ENCODE results near the gene GLB1L3.
"Not testable (repeated sequence)": the region's sequence is repeated elsewhere in the genome, so short reads cannot be mapped to it uniquely, and the experiment has no call there.

The GLB1L3 gene

GRCh38 chr11:134276396-134277182 lies 410 bp downstream of the GLB1L3 start:
- peak; percentile 83 for DNase-seq

DNA sequence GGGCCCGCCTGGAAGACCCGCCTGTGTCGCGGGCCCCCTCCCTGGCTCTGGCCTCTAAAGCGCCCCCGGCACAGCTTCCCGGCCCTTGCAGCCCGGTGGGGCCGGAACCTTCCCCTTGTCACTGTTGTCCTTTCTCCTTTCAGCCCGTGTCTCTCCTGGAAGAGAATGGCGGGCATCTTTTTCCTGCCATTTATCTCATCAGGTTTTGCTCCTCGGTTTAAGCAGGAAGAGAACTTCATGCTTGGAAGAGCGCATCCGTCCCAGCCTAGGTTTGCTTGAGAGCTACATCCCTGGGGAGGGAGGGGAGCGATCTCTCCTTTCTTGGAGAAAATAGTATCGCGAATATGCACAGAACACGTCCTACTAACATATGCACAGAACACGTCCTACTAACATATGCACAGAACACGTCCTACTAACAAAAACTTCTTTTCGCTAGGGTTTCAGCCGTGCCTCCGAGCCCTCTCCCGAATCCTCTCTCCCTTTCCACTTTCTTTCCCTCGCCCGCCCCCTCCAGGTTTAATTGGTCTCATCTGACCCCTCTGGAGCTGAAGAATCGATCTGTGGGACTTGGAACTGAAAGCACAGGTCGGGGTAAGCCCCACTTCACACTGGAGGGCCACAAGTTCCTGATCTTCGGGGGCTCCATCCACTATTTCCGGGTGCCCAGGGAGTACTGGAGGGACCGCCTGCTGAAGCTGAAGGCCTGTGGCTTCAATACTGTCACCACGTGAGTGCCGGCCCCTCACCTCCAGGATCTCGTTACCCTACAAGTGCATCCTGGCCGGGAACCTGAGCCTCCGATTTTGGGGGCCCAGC lies 1.2 kb downstream of the GLB1L3 start:
- DNase-seq: no peak

- no peak for DNase-seq
Observed at GRCh38 chr11:134278356-134278755, 2.2 kb downstream of the GLB1L3 start.

GRCh38 chr11:134281635-134282034 lies 5.5 kb downstream of the GLB1L3 start:
- DNase-seq: not testable (repeated sequence)

DNA sequence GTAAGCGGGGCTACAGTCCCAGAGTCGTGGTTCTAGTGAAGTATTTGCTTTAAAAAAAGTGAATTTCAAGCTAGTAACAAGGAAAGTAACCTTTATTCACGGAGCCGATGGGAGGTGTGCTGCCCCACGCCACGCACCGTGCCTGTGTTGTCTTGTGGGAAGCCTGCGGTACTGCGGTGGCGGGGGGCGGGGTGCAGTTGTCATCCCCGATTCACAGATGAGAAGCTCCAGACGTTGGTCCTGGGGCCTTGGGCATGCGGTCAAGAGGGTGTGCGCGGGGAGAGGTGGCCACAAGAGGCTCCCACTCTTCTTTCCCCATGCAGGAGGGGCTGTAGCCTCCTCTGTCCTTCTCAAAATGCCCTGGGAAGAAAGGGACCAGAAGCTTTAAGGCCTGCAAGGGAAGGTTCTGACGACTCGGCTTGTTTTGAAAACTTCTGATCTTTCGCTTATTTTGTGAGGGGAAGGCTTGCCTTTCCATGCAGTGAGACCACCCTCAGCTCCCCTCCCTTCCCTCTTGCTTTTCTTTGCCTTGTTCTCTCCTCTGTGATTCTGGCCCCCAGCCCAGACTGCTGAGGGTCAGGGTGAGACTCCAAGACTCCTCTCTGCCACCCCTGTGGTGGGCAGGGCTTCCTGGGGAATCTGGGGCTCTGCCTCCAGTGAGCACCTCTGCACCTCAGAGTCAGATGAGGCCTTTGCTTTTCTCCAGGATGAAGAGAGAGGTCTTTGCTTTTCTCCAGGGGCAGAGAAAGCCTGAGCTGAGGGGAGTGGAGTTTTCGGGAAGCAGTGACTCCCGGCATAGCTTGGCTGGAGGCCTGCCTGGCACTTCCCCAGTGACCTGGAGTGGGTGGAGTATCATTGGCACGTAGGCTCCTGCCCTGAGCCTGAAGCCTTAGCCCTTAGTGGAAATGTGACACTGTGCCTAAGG lies 6.2 kb downstream of the GLB1L3 start:
- no peak for DNase-seq

DNA sequence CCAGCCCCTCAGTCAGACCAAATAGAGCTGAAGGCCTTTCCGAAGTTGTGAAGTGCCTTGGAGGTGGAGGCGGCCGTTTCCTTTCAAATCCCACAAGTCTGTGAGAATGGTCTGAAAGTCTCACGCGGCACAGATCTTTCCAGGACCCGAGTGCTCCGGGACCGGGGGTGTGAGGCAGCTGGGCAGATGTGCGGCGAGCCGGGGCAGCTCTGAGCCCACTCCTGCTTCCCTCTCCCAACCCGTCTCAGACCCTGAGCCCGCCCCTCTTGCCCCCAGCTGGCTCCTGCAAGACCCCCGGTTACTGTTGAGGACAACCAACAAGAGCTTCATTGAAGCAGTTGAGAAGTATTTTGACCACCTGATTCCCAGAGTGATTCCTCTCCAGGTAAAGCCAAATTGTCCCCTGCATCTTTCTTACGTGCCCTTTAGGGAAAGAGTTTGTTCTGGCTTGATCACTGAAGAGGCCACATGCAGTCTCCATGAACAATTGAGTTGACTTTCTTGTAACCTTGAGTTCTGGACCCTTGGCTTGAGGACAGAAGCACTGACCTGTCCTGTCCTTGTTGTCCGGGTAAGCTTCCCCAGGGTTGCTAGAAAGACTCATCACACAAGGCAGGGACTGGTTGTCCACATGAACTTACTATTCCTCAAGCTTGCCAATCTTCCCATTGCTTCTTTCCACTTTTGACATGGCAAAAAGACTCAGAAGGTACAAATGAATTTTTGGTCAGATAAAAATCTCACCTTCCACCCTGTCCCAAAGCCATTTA lies 7.5 kb downstream of the GLB1L3 start:
- DNase-seq: no peak

DNA sequence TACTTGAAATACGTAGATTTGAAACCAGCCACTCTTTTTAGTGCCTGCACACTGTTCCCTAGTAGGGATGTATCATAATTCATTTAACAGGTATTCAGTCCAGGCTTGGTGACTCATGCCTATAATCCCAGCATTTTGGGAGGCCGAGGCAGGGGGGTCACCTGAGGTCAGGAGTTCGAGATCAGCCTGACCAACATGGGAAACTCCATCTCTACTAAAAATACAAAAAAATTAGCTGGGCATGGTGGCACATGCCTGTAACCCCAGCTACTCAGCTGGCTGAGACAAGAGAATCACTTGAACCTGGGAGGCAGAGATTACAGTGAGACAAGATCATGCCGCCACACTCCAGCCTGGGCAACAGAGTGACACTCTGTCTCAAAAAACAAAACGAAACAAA lies 8.2 kb downstream of the GLB1L3 start:
- not testable (repeated sequence) for DNase-seq

DNA sequence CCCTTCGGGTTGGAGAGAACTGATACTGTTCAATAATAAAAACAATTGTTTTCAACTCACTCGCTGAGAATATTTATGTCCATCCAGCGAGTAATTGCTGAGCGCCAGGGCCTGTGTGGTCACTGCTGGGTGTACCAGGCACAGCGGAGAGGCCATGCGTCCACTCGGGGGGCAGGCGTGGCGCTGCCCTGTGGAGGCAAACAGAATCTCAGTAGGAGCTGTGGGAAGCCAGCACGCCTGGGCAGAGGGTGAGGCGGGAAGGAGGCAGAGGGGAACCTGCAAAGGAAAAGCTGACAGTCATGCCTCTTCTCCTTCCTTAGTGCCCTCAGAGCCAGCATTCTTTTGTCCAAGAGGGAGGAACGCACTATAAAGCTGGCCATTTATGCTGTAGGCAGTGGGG lies 11.4 kb downstream of the GLB1L3 start:
- DNase-seq: no peak

DNA sequence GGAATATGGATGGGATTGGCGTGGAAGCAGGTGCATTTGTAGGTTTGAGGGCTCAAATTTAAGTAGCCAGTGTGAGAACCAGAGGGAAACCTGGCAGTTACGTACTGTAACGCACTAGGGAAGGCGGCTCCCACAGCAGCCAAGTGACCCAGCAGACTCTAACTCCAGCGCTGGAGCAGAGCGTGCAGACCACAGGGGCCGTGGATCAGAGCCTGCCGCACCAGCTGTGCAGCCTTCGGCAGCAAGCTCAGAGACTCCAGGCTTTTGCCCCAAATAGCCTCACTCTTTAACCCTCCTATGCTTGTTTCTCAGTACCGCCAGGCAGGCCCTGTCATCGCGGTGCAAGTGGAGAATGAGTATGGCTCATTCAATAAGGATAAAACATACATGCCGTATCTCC lies 12.3 kb downstream of the GLB1L3 start:
- DNase-seq: no peak

GRCh38 chr11:134289167-134289566 lies 13.0 kb downstream of the GLB1L3 start:
- no peak for DNase-seq

DNA sequence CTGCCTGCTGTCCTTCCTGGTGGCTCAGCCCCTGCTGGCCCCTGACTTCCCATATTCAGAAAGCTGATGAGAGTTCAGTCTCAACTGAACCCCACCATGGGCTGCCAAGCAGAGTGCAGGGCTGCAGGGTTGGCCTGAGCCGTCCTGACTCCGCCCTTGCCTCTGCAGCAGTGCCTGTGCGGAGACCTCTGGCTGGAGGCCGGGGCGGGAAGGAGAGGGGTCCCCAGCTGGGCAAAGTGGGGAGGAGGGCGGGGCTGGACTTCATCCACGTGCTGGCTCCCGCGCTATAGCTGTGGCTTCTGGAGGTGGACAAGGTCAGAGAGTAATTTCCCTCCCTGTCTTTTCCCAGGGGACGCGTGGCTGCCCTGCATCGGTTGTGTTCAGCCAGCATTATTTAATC lies 13.6 kb downstream of the GLB1L3 start:
- no peak for DNase-seq

DNA sequence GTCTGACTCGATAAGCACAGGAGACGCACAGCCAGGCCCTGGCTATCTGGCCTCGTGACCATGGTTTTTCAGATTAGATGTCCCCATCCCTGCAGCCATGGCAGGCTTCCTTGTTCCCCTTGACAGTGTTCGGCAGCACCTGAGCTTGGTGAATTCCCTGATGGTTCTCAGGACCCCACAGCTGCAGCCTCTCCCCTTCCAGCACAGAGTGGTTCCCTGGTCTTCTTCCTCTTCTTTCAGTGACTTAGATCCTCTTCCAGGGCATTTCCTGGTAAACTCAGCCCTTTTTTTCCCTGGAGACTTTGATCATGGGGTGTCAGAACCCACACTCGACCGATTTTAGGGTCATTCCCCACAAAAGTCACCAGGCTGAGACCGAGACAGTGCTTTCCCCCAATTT lies 14.5 kb downstream of the GLB1L3 start:
- DNase-seq: no peak

- DNase-seq: no peak
Observed at GRCh38 chr11:134291196-134291595, 15.0 kb downstream of the GLB1L3 start.

DNA sequence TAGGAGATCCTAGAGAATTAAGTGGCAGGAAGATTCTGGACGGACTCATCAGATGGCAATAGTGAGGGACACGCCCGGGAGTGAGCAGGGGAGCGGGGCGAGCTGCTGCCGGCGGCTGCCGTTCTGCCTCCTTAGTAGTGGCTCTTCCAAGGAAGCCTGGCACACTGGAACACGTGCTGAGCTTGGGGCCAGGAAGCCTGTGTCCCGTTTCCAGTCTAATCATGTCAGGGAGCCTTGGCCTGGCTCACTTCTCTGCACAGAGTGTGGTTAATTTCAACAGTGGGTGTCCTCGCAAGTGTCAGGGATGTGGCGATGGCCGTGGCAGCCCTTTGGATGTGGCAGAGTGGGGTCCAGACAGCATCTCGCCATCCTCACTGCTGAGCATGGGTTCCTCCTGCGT lies 16.5 kb downstream of the GLB1L3 start:
- no peak for DNase-seq

DNA sequence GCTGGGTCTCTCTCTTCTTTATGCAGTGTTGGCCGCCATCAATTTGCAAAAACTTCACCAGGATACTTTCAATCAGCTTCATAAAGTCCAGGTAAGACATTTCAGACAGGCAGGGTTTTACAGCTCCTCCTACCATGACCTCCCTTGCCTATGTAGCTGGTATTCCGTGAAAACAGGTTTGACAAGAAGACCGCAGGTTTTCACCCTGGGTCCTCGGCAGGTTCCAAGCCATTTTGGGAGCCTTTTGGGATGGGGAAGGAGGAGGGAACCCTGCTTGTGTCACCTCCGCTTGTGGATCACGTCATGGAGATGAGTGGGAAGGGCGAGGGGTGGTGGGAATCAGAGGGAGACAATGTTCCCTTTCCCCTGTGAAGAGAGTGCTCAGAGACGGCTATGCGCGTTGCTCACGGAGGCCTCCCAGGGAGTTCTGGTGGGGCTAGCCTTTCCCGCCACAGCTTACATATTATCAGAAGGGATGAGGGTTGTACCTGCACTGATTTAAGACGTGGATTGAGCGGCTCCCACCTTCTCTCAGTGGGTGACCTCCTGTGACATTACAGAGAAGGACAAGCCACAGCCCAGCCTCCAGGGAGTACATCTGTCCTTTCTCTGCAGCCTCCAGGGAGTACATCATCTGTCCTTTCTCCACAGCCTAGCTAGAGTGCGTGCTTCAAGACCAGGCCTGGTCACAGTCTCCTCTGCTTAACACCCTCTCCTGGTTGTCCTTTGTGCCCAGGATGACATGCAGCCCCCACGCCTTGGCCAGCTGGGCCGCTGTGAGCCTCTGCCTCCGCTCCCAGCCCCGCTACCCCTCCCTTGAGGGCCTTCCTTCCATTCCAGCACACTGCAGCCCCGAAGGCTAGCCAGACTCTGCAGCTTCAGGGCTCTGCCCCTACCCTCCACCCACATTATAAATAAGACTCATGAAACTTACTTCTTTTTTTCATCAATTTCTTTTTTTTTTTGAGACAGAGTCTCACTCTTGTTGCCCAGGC lies 17.2 kb downstream of the GLB1L3 start:
- no peak for DNase-seq

DNA sequence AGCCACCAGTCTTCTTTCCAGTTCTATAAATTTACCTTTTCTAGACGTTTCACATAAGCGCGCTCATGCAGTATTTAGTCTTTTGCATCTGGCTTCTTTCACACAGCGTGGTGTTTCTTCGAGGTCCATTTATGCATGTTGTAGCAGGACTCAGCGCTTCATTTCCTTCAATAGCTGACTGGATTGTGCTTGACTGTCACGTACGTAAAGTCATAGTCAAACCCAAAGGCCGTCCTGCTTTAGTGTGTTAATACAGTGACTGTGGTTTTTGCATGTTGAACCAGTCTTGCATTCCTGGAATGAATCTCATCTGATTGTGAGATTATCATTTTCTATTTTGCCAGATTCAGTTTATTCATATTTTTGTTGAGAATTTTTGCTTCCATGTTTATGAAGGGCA lies 18.5 kb downstream of the GLB1L3 start:
- no peak for DNase-seq

- DNase-seq: no peak
Observed at GRCh38 chr11:134312223-134312622, 36.0 kb downstream of the GLB1L3 start.

DNA sequence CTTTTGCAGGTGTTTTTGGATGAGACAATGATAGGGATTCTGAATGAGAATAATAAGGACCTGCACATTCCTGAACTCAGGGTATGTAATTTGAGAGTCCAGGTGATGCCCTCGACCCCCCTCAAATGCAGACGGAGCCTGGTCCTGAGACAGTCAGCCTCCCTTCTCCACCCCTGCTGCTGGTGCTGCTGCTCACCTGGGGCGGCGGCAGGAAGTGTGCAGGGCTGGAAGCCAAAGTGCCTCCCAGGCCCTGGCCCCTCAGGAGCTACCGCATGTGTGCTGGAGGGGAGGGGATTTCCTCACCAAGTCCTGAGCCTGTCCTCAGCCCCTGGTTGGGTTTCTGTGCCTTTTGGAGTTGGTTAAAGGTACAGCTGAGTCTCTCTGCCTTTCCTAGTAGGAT lies 36.6 kb downstream of the GLB1L3 start:
- DNase-seq: no peak

- no peak for DNase-seq
Observed at GRCh38 chr11:134313379-134313778, 37.2 kb downstream of the GLB1L3 start.

- no peak for DNase-seq
Observed at GRCh38 chr11:134313821-134314607, 37.8 kb downstream of the GLB1L3 start.
